GM18861 (cell line): Measurements from ENCODE around the gene CHCHD6.
A peak's percentile ranks its signal among the peaks of the same experiment; 100 is the strongest.

Experiments used
- ATAC-seq: cut with Tn5 transposase; IDR thresholded peaks from one replicate; pipeline ENCODE4 v1.9.1; 2021; ENCODE audit not compliant: unreplicated experiment

The CHCHD6 gene

DNA sequence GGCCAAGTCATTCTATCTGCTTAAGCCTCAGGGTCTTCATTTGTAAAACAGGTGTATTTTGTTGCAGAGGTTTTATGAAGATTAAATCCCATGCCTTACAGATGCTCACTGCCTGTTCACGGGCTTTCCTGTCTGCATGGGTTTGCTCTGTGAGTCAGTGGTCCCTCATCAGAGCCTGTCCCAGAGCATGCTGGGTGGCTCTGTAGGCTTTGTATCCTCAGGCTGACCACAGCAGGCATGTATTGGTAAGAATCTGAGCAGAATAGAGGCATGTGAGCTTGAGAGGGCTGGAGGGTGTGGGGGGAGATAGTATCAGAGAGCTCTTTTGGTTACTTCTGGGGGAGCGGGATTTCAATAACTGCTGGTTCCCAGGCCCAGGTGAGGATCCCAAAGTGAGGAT is 233.5 kb downstream of the CHCHD6 start:
- ATAC-seq = no peak

- ATAC-seq = no peak
These were observed 233.9 kb downstream of the CHCHD6 start for GRCh38 chr3:126937973-126938372.

- no peak for ATAC-seq
These were observed 234.7 kb downstream of the CHCHD6 start for GRCh38 chr3:126938520-126939337.

DNA sequence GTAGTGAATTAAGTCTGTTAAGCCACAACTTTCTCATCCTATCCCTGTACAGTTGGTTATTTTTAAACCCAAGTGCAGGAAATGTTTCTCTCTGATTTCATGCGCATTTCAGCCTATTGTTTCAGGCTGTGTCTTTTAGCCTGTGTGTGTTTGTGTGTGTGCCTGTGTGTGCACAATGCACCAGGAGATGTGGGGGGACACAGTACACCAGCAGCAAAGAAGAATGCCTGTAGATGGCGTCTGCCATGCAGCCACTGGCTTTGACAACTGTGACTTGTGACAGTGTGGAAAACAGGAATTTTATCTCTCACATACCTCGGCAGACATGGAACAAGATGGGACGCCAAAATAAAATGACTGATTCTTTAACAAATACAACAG is 235.3 kb downstream of the CHCHD6 start:
- no peak for ATAC-seq

- no peak for ATAC-seq
These were observed 235.7 kb downstream of the CHCHD6 start for GRCh38 chr3:126939733-126940132.

GRCh38 chr3:126941721-126942270 is 237.8 kb downstream of the CHCHD6 start:
- ATAC-seq = no peak

DNA sequence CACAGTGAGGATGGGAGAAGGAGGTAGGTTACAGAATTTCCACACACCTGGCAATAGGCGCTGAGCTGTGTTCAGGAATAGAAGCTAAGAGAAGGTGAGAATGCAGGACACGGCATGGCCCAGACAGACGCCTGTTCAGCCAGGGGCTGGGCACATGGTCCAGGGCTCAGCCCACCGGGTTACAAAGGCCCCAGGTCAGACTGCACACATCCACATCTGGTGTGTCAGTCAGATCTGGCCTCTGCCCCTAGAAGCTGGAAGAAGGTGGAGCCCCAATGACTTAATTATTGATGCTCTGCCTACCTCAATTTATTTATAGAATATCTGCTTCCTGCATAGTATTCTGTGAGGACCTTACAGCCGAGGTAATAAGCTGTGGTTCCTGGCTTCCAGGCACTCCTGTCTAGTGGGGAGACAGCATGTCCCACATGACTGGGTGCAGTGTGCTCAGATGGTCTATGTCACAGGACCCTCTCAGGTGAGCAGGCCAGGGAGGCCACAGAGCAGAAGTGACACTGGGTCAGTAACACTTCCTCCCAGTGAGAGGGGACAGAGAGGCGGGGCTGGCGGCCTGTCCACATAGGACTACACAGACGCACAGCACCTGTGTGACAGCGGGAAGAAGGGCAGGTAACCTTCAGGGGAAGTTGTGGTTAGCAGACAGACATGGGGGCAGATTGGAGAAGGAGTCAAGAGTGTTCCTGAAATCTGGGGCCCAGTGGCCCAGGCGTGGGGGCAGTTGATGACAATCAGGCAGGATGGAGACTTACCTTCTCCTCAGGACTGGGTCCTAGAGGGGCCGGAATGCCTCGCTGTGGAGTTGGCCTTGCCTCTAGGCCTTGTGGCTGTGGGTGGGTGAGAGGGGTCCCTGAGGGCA is 240.3 kb downstream of the CHCHD6 start:
- no peak for ATAC-seq

DNA sequence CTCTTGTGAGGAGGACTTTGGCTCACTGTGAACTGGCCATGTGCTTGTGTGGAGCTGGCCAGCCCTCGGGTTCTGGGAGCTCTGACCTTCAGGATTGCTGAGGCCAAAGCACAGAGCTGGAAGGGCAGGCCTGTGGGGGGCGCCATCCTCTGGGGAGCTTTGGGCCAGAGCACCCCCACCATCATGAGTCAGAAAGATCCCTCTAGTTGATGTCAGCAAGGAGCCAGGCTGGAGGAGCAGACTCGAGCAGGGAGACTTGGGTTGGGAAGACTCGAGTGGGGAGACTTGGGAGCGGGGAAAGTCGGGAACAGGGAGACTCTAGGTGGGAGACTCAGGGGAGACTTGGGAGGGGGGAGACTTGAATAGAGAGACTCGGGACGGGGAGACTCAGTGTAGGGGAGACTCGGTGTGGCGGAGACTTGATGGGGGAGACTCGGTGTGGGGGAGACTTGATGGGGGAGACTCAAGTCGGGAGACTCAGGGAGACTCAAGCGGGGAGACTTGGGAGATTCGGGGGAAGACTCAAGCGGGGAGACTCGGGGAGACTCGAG is 241.2 kb downstream of the CHCHD6 start:
- no peak for ATAC-seq

DNA sequence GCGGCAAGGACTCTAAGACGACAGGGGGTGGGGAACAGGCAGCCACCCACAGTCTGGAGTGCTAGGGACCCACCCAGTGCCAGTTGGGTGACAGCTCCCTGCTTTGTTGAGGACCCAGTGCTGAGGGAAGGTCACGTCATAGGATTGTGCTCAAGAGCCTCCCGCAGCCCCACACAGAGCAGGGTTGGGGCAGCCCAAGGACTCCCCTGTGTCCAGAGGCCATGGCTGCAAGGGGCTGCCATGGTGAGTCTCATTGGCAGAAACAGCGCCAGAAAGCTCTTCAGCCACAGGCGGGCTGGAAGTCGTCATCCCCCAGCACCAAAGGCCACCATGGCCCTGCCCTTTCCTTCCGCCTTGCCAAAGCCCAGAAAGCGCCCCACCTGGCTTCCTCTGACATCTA is 241.9 kb downstream of the CHCHD6 start:
- no peak for ATAC-seq

GRCh38 chr3:126946405-126946804 is 242.4 kb downstream of the CHCHD6 start:
- no peak for ATAC-seq

- ATAC-seq = peak; percentile 45
These were observed 243.4 kb downstream of the CHCHD6 start for GRCh38 chr3:126947429-126947828.

- no peak for ATAC-seq
These were observed 245.0 kb downstream of the CHCHD6 start for GRCh38 chr3:126948980-126949535.

DNA sequence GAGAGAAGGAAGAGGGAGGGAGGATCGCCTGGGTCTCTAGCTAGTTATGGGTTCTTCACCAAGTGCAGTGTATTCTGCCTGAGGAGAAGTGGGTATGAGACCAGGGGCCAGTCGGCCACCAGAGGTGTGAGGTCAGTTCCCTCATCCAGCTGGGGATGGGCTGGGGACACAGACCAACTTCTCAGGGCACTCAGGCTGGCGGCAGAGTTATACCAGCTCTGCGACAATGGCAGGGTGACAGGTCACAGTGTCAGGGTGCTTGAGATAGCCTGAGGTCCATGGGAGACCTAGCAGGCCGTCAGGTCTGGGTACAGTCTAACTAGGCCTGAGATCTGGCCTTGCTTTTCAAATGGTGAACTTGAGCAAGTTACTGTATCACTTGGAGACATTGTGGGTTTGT is 247.5 kb downstream of the CHCHD6 start:
- ATAC-seq = no peak

DNA sequence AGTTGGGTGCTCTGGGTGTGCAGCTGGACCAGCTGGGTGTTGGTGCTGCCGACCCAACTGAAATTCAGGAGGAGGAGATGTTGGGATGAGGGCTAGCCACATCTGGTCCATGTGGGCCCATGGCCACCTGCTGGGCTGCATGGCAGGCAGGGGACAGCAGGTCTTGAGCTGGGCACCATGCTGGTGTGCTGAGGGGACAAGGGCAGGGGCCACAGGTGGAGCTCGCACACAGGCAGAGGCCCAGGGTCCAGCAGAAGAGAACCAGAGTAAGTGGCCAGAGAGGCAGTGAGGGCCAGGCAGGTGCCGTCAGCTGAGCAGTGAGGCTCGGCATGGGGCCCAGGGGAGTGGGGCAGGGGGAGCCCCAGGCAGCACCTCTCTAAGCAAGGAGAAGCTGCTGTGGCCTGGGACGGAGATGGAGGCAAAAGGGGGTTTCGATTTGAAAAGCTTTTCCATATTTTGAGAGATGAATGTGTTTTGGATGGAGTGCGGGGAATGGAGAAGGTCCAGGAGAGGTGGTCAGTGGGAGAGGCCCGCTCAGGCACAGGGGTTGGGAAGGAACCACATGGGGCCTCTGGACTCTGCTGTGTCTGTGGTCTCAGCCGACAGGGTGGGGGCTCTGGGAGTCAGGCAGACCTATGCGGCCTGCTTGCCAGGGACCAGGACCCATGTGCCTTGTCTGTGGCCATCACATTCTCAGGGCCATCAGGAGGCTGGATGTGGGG is 248.4 kb downstream of the CHCHD6 start:
- ATAC-seq = no peak

GRCh38 chr3:126952983-126953660 is 249.1 kb downstream of the CHCHD6 start:
- ATAC-seq = no peak

GRCh38 chr3:126954141-126954842 is 250.3 kb downstream of the CHCHD6 start:
- peak; percentile 74 for ATAC-seq

DNA sequence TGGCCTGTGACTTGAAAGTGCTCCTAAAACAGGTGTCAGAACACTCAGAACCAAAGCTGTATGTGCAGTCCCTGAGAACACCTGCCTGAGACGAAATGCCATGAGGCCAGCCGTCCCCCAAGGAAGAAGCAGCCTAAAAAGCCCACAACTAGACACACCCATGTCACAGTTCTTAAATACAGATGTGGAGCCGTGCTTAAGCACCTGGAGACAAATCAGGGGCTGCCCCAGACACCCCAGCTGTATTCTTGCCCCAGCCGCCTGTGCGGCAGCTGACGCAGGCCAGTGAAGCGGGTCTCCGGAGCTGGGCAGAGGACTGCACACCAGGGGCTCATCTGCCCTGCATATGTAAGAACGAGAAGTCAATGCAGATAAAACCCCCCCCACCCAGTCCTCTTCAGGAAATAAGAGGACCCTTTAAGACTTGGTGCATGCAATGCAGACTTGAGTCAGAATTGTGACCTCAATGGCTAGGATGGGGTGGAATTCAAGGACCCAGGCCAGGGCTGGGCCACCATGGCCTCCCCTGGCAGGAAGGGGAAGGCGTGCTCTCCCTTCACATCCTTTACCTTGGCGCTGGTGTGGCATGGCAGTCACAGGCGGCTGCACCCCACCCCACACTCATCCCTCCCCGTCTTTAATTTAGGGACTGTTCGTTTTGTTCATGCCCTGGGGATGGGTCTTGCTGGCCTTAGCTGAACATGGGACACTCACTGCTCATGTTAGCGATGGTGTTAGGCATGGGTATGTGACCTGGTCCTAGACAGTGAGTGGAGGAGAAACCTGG is 251.2 kb downstream of the CHCHD6 start:
- peak; percentile 75 for ATAC-seq

DNA sequence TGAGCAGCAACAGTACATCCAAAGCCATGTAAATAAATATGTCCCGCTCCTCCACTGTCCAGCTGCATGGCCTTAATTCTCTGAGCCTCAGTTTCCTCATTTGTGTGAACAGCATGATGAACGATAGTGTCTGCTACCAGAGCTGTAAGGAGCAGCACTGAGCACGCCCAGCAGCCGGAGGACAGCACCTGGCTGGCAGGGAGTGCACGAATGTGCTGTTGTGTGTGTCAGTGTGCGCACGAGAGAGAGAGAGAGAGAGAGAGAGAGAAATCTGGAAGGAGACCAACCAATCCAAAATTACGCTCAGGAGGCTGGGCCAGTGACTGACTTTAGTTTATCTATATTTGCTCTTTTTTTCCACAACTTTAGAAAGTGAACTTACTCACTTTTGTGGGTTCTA is 252.3 kb downstream of the CHCHD6 start:
- ATAC-seq = no peak
